Prostate gland (tissue), 2 donors: ENCODE measurements around the gene CHCHD6. TPM values are rescaled to one million over a fixed set of nuclear protein-coding genes. Genes with fewer than 3 reads are reported as not detected.

ENCODE experiments used
- DNase-seq: peaks from one replicate; pipeline ENCODE4 v3.0.0-alpha.2; 2019; ENCODE audit warnings: low spot score
- H3K27ac ChIP-seq, 2 donors: fragments of 200-600 bp; sonication (generic); 2 replicates each; pipeline ENCODE4 v1.5.1; 2017 to 2019
- H3K27me3 ChIP-seq: fragments of 200-600 bp; sonication (generic); replicated peaks from 2 replicates; pipeline ENCODE4 v1.5.1; 2019; ENCODE audit not compliant: insufficient read depth
- H3K36me3 ChIP-seq, 2 donors: fragments of 200-600 bp; sonication (generic); 1 replicate in 1 of 2; 2 replicates in 1 of 2; pipeline versions ENCODE4 v1.5.1 to v1.8.1; 2017 to 2019
- H3K4me1 ChIP-seq: fragments of 200-600 bp; sonication (generic); replicated peaks from 2 replicates; pipeline ENCODE4 v1.5.1; 2019
- H3K4me3 ChIP-seq, 2 donors: fragments of 200-600 bp; sonication (generic); 2 replicates each; pipeline ENCODE4 v1.5.1; 2017 to 2019
- H3K9me3 ChIP-seq: fragments of 200-600 bp; sonication (generic); 2 replicates; pipeline ENCODE4 v1.5.1; 2017
- CTCF ChIP-seq, 4 experiments: fragments of 200-600 bp in 2 of 4; fragments of 450-650 bp in 2 of 4; sonication (generic) in 2 of 4; IDR thresholded peaks; 1 replicate in 3 of 4; 2 replicates in 1 of 4; pipeline ENCODE4 v1.5.1; 2016 to 2019; ENCODE audit warnings: antibody characterized with exemption in 4 of 4, mild to moderate bottlenecking in 2 of 4, moderate library complexity in 2 of 4
- POLR2A ChIP-seq: fragments of 450-650 bp; IDR thresholded peaks from one replicate; pipeline ENCODE4 v1.6.1; 2016; ENCODE audit warnings: antibody characterized with exemption, mild to moderate bottlenecking
- POLR2AphosphoS5 ChIP-seq: sonication (generic); formaldehyde crosslinking; IDR thresholded peaks from one replicate; pipeline ENCODE4 v1.6.1; 2017; ENCODE audit warnings: antibody characterized with exemption
- WGBS: methylation state at CpG from one replicate; pipeline ENCODE4 v1.1.5; 2018; 5-methylcytosine and 5-hydroxymethylcytosine counted together
- intact Hi-C: fragments of 100-400 bp; cut with DNase I; formaldehyde crosslinking; loops from one replicate; pipeline ENCODE4 v1.14.2; 2022
- total RNA-seq, 2 donors: library from RNA; depleted of rRNA; stranded (reverse); fragments of >200 nt; gene quantifications; one replicate each; pipeline ENCODE4 v1.1.0, GENCODE V29; 2016

Gene CHCHD6
- total RNA-seq, 2 donors from 2014 or later: 13.9 to 34.4 TPM

- H3K4me3 ChIP-seq: no peak overlapping the region
- WGBS: 74% methylated on average over 20 of the region's 20 CpGs
- no peak overlapping the region for H3K27ac ChIP-seq
- H3K27me3 ChIP-seq: no peaks in the 10 kb centered on the region
- TF ChIP-seq CTCF (IDR thresholded peaks at IDR 0.05): no peak
- H3K9me3 ChIP-seq: no peaks in the 10 kb centered on the region
- no peaks in the 10 kb centered on the region for H3K4me1 ChIP-seq
- no peak for DNase-seq
- intact Hi-C loops: no loop called here
- no peaks in the 10 kb centered on the region for H3K36me3 ChIP-seq
Measured at GRCh38 chr3:126718561-126719445, 14.8 kb downstream of the CHCHD6 start.

DNA sequence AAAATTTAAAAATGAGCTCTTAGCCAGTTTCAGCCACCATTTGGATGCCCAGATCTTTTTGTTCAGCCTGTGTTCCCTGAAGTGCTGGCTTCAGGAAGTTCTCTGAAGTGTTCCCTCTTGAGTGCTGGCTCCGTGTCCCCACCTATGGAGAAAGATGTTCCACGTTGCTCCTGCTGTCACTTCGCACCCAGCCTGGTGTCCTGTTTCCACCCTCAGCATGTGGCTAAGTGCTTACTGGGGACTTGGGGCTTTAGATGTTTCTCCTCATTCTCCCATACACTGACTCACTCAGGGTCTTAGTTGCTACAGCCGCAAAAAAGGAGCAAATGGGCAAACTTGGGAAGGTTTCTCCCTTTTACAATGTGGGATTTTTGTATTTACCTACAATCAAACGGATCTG lies 16.6 kb downstream of the CHCHD6 start:
- Histone ChIP-seq H3K36me3 (no peaks in the 10 kb centered on the region), H3K9me3 (no peaks in the 10 kb centered on the region), H3K27me3 (no peaks in the 10 kb centered on the region), H3K4me3 (no peak overlapping the region), H3K4me1 (no peaks in the 10 kb centered on the region), H3K27ac (no peak overlapping the region)
- TF ChIP-seq POLR2AphosphoS5: no peak
- no peak for TF ChIP-seq CTCF (IDR thresholded peaks at IDR 0.05)
- no peak for TF ChIP-seq POLR2A
- 87% methylated on average over 5 of the region's 5 CpGs for WGBS
- intact Hi-C loops: no loop called here
- DNase-seq: no peak

DNA sequence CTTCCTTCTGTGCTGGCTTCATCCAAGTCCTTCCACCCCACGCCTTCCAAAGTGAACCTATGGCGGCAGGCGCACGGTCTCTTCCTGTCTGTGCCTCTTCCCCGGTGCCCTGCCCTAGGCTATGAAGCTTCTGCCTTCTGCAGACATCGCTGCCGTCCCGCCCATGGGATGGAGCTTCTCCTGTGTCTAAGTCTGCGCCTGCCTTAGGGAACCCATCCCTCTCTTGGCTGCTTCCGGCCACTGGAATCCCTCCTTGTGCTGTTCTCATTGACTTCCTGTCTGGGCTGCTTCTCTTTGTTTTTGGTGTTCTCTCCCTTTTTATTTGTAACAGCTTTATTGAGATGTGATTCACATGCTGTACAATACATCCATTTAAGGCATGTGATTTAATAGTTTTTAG lies 17.2 kb downstream of the CHCHD6 start:
- TF ChIP-seq CTCF (IDR thresholded peaks at IDR 0.05) (no peak), POLR2A (no peak), POLR2AphosphoS5 (no peak)
- Histone ChIP-seq H3K4me3 (no peak overlapping the region), H3K9me3 (no peaks in the 10 kb centered on the region), H3K36me3 (no peaks in the 10 kb centered on the region), H3K27ac (no peak overlapping the region), H3K27me3 (no peaks in the 10 kb centered on the region), H3K4me1 (no peaks in the 10 kb centered on the region)
- 91% methylated on average over 10 of the region's 10 CpGs for WGBS
- intact Hi-C loops: no loop called here
- DNase-seq: no peak

- H3K36me3 ChIP-seq: no peaks in the 10 kb centered on the region
- WGBS: 99% methylated on average over 2 of the region's 2 CpGs
- H3K27me3 ChIP-seq: no peaks in the 10 kb centered on the region
- no peaks in the 10 kb centered on the region for H3K4me1 ChIP-seq
- no peak overlapping the region for H3K4me3 ChIP-seq
- DNase-seq: no peak
- intact Hi-C loops: no loop called here
- H3K27ac ChIP-seq: no peak overlapping the region
- H3K9me3 ChIP-seq: no peaks in the 10 kb centered on the region
- TF ChIP-seq POLR2AphosphoS5: no peak
- no peak for TF ChIP-seq POLR2A
- no peak for TF ChIP-seq CTCF (IDR thresholded peaks at IDR 0.05)
Measured at GRCh38 chr3:126723237-126723636, 19.2 kb downstream of the CHCHD6 start.

DNA sequence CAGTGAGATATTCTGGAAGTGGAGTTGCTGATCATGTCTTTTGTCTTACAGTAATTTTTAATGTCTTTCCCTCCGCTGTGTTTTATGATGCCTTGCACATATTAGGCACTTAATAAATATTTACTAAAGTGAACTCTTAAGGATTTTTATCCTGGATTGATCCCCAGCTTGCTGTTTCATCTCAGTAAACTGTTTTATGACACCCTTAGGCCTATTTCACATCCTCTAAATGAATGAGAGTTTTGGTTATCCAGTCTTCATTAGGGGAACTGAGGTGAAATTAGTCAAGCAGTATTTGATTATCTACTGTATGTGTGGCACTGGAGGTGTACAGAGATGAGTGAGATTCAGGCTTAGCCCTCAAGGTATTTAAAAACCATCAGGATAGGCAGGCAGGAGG lies 19.8 kb downstream of the CHCHD6 start:
- Histone ChIP-seq H3K27me3 (no peaks in the 10 kb centered on the region), H3K27ac (no peak overlapping the region), H3K9me3 (no peaks in the 10 kb centered on the region), H3K4me1 (no peaks in the 10 kb centered on the region), H3K36me3 (no peaks in the 10 kb centered on the region), H3K4me3 (no peak overlapping the region)
- 87% methylated on average over 1 of the region's 1 CpG for whole genome bisulfite sequencing
- intact Hi-C loops: no loop called here
- TF ChIP-seq POLR2A (no peak), CTCF (IDR thresholded peaks at IDR 0.05) (no peak), POLR2AphosphoS5 (no peak)
- no peak for DNase-seq
